ENCODE results near the gene EFS. TPM values are rescaled to one million over a fixed set of nuclear protein-coding genes. Genes with fewer than 3 reads are reported as not detected.

Gene EFS
- total and polyA plus RNA-seq, 8 donors: 15.8 to 64.1 (median 46.9) TPM

- DNase-seq: peak in 1 of 4 donors; percentile 65
- Histone ChIP-seq H3K36me3 (no peaks in the 10 kb centered on the region), H3K9me3 (no peaks in the 10 kb centered on the region), H3K27ac (no peak overlapping the region), H3K4me3 (no peak overlapping the region), H3K4me1 (no peaks in the 10 kb centered on the region), H3K27me3 (peaks cover 0 to 36% of the 10 kb centered on the region in 2 donors)
- intact Hi-C loops (cut with DNase I): loop anchor here in 1 of 2 donors (10.0 kb wide), 1 partner anchor 54 kb away; the partner anchor contains the start of gene PABPN1
- TF ChIP-seq, protein P1, sequence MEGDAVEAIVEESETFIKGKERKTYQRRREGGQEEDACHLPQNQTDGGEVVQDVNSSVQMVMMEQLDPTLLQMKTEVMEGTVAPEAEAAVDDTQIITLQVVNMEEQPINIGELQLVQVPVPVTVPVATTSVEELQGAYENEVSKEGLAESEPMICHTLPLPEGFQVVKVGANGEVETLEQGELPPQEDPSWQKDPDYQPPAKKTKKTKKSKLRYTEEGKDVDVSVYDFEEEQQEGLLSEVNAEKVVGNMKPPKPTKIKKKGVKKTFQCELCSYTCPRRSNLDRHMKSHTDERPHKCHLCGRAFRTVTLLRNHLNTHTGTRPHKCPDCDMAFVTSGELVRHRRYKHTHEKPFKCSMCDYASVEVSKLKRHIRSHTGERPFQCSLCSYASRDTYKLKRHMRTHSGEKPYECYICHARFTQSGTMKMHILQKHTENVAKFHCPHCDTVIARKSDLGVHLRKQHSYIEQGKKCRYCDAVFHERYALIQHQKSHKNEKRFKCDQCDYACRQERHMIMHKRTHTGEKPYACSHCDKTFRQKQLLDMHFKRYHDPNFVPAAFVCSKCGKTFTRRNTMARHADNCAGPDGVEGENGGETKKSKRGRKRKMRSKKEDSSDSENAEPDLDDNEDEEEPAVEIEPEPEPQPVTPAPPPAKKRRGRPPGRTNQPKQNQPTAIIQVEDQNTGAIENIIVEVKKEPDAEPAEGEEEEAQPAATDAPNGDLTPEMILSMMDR (IDR thresholded peaks at IDR 0.05): no peak
- ATAC-seq: no peak
Measured at GRCh38 chr14:23378612-23379220, 13.7 kb upstream of the EFS start.

- no peak for DNase-seq
- ATAC-seq: no peak
- no peaks in the 10 kb centered on the region for H3K36me3 ChIP-seq
- TF ChIP-seq, protein P1 (IDR thresholded peaks at IDR 0.05): no peak
- H3K9me3 ChIP-seq: no peaks in the 10 kb centered on the region
- no peak overlapping the region for H3K4me3 ChIP-seq
- peaks cover 0 to 33% of the 10 kb centered on the region in 2 donors for H3K27me3 ChIP-seq
- no peak overlapping the region for H3K27ac ChIP-seq
- no peaks in the 10 kb centered on the region for H3K4me1 ChIP-seq
- intact Hi-C loops (cut with DNase I): loop anchor here in 1 of 2 donors (10.0 kb wide), 1 partner anchor 53 kb away; the partner anchor contains the start of gene PABPN1
Measured at GRCh38 chr14:23377573-23378563, 12.9 kb upstream of the EFS start.

- no peak for ATAC-seq
- intact Hi-C loops (cut with DNase I): loop anchor here in 1 of 2 donors (10.0 kb wide), 1 partner anchor 52 kb away; the partner anchor contains the start of gene PABPN1
- H3K4me1 ChIP-seq: no peaks in the 10 kb centered on the region
- H3K9me3 ChIP-seq: no peaks in the 10 kb centered on the region
- no peak overlapping the region for H3K27ac ChIP-seq
- no peaks in the 10 kb centered on the region for H3K36me3 ChIP-seq
- H3K4me3 ChIP-seq: no peak overlapping the region
- TF ChIP-seq, protein P1 (IDR thresholded peaks at IDR 0.05): no peak
- DNase-seq: peak in 1 of 4 donors; percentile 57
- peaks cover 0 to 26% of the 10 kb centered on the region in 2 donors for H3K27me3 ChIP-seq
Measured at GRCh38 chr14:23377198-23377550, 12.2 kb upstream of the EFS start.

GRCh38 chr14:23376482-23377197 lies 11.7 kb upstream of the EFS start, which contains the start of gene CMTM5:
Gene CMTM5, plus strand, starts transcription at chr14:23377046. Its CDS starts 206 bp downstream, at chr14:23377252.
- peak; percentile 6 for ATAC-seq
- H3K27ac ChIP-seq: no peak within 1 kb of the TSS

More at GRCh38 chr14:23376482-23377197, 11.7 kb upstream of the EFS start, which contains the start of gene CMTM5:
- peak in 2 of 4 donors; percentile 51 to 61 for DNase-seq
- Histone ChIP-seq H3K9me3 (no peaks in the 10 kb centered on the region), H3K27me3 (peaks cover 0 to 20% of the 10 kb centered on the region in 2 donors), H3K4me1 (no peaks in the 10 kb centered on the region), H3K36me3 (no peaks in the 10 kb centered on the region), H3K4me3 (no peak within 1 kb of the TSS)
- intact Hi-C loops (cut with DNase I): loop anchor here in 1 of 2 donors (10.0 kb wide), 1 partner anchor 52 kb away; the partner anchor contains the start of gene PABPN1
- TF ChIP-seq, protein P1 (IDR thresholded peaks at IDR 0.05): no peak
